AG04449 (cell line): Measurements from ENCODE around the gene FAM184B.

ENCODE experiments used
- CTCF ChIA-PET: fragments of 350-600 bp; formaldehyde crosslinking; extraction: SDS; loops from one replicate; lab custom pipeline; 2021; ENCODE audit warnings: antibody characterized with exemption; lab: Yijun Ruan, JAX
- POLR2A ChIA-PET: fragments of 400-600, 350-600 bp; formaldehyde crosslinking; extraction: SDS; loops from one replicate; lab custom pipeline; 2020; ENCODE audit warnings: antibody characterized with exemption, inconsistent platforms; lab: Yijun Ruan, JAX
- DNase-seq: peaks from one replicate; pipeline ENCODE4 v3.0.0-alpha.2; 2010; ENCODE audit warnings: low read depth, low spot score
- H3K4me3 ChIP-seq: 2 replicates; pipeline ENCODE4 v1.5.1; 2011; ENCODE audit warnings: low read depth, mild to moderate bottlenecking, control low read depth, low read length
- TF ChIP-seq, protein P1 (sequence below): IDR thresholded peaks from one replicate; pipeline ENCODE4 v1.5.1; 2011; ENCODE audit warnings: mild to moderate bottlenecking, moderate library complexity, low read length, control low read depth, inconsistent platforms; ENCODE audit not compliant: insufficient read depth; ENCODE audit errors: missing control alignments

FAM184B gene

DNA sequence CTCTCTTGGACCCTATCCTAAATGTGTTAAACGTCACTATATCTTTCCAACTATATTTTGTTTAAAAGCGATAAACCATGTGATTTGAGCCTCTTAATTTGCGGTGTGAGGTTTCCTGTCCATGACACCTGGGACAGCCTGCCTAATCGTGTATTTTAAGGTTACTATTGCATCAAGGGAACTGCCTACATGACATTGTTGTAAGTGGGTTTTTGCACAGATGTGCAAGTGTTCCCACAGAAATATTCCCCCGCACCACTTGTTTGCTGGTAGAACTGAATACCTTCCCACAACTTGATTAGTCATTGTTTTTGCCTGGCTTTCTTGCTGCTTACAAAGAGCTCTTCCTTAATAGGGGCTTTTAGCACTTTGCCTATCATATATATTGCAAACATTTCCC is 5.1 kb upstream of the FAM184B start:
- DNase-seq = no peak
- H3K4me3 ChIP-seq = no peak overlapping the region
- ChIA-PET CTCF (interaction anchor here (1.2 to 1.5 kb wide), 2 partner anchors 31 to 238 kb away, joined by 3 to 4 read pairs; no protein-coding TSS in a partner anchor), POLR2A (no interaction called here)
- TF ChIP-seq, protein P1, sequence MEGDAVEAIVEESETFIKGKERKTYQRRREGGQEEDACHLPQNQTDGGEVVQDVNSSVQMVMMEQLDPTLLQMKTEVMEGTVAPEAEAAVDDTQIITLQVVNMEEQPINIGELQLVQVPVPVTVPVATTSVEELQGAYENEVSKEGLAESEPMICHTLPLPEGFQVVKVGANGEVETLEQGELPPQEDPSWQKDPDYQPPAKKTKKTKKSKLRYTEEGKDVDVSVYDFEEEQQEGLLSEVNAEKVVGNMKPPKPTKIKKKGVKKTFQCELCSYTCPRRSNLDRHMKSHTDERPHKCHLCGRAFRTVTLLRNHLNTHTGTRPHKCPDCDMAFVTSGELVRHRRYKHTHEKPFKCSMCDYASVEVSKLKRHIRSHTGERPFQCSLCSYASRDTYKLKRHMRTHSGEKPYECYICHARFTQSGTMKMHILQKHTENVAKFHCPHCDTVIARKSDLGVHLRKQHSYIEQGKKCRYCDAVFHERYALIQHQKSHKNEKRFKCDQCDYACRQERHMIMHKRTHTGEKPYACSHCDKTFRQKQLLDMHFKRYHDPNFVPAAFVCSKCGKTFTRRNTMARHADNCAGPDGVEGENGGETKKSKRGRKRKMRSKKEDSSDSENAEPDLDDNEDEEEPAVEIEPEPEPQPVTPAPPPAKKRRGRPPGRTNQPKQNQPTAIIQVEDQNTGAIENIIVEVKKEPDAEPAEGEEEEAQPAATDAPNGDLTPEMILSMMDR = no peak

DNA sequence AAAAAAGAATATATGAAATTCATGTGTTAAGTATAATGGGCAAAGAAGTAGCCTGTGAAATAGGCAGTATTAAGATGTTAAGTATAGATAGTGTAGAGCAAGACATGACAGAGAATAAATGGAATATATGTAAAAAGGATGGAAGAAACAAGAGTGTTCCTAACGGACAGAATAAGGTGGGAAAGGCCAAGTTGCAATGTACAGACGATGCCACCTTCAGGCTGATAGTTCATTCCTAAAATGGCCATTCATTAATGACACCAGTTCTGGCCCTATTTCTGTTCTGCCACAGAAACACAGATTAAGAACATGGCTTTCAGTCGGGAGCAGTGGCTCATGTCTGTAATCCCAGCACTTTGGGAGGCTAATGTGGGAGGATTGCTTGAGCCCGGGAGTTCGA is 4.4 kb upstream of the FAM184B start:
- DNase-seq = no peak
- ChIA-PET CTCF (no interaction called here), POLR2A (no interaction called here)
- TF ChIP-seq, protein P1 = no peak
- no peak overlapping the region for H3K4me3 ChIP-seq

DNA sequence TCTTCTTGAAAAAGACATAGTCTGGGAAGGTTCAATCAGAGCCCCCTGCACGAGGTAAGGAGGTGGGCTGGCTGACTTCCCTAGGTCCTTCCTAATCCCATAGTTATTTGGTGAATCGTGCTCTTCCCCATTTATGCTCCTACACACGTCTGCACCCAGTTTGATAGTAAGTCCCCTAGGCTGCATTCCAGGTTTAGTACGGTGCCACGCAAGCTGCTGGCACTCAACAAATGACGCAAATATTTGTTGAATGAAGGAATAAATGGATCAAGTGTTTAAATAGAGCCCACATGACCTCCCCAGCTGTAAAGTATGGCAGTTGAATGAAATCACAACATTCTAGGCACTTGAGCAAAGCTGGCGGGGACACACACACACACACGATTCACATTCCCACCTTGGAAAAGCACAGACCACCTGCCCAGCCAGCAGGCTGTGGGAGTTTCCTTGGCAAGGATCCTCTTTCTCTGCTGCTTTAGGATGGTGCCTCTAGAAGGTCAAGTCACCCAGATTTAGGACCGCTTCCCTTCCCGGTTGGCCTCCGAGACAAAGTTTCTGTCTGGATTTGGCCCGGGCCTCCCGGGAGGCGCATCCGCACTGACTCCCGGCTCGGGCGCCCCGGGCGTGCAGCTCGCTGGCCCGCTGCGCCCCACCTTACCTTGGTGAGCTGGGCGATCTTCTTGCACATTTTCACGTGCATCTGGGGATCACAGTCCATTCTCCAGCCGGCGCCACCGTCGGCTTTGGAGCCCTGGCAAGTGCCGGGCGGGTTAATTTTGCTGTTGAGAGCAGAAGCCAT is 721 bp downstream of the FAM184B start:
- TF ChIP-seq, protein P1 = no peak
- peak; percentile 47 for DNase-seq
- peak overlapping the region; percentile 57 for H3K4me3 ChIP-seq
- POLR2A ChIA-PET = no interaction called here
- CTCF ChIA-PET = no interaction called here

DNA sequence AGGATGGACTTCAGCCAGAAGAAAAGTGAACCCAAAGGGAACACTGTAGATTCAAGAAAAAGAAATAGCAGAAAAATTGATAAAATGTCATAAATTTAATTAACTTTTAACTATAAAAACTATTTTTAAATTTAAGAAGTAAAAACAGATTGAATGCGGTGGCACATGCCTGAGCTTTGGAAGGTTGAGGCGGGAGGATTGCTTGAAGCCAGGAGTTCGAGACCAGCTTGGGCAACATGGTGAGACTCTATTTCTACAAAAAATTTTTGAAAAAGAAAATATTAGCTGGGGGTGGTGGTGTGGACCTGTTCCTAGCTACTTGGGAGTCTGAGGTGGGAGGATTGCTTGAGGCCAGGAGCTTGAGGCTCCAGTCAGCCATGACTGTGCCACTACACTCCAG is 3.0 kb downstream of the FAM184B start:
- POLR2A ChIA-PET = no interaction called here
- H3K4me3 ChIP-seq = no peak overlapping the region
- TF ChIP-seq, protein P1 = no peak
- DNase-seq = no peak
- CTCF ChIA-PET = no interaction called here

DNA sequence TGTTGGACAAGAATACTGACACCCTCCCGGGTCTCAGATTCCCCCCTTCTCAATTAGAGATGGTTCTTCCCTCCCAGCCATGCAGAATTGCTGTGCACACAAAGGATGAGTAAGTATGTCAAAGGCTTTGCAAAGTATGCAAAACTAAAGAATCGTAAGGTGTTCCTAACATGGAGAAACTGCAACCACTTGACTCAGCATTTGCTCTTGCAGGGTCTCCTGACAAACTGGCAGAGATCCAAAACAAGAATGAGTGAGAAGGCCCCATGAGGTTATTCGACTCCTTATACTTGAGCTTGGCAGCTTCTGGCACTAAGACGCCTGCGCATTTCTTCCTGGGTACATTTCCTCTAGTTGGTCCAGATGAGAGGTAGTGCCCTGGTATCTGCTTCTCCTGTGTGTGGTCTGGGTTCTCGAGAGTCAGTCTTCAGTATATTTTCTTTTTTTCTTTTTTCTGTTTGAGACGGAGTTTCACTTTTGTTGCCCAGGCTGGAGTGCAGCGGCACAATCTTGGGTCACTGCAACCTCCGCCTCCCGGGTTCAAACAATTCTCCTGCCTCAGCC is 8.2 kb downstream of the FAM184B start:
- DNase-seq = no peak
- TF ChIP-seq, protein P1 = no peak
- no peak overlapping the region for H3K4me3 ChIP-seq
- ChIA-PET CTCF (no interaction called here), POLR2A (no interaction called here)

DNA sequence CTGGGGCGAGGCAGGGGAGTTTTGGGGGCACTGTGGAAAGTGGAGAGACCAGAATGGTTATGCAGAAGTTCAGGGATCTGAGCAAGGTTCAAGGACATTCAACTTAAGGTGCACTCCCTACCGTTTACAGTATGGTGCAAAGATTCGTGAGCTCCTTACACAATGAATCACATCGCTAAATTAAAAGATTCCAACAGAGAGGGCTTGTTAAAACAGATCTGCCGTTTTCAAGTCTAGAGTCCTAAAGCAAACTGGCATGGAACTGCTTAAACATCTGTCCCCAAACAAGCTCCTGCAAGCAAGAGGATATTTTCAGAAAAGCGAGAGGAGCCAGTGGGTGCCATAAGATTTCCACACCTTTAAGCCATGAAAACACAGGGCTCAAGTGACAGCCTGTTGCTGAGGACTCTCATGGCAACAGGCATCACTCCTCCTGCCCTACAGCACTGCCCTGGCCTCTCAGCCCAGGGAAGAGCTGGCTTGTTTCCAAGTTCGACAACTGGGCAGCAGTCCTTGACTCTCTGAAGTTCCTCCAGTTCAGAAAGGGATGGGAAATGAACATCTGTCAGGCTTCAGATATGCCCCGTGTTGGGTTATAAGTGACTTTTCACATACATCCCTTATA is 10.0 kb downstream of the FAM184B start:
- POLR2A ChIA-PET = no interaction called here
- DNase-seq = no peak
- CTCF ChIA-PET = interaction anchor here (1.8 kb wide), 1 partner anchor 35 kb away, joined by 4 read pairs; no protein-coding TSS in a partner anchor
- H3K4me3 ChIP-seq = no peak overlapping the region
- TF ChIP-seq, protein P1 = no peak
